Measurements from ENCODE around the gene ANKS1B.
"Not testable (repeated sequence)": the region's sequence is repeated elsewhere in the genome, so short reads cannot be mapped to it uniquely, and the experiment has no call there.

ANKS1B gene

GRCh38 chr12:99765469-99766114 is 219.1 kb downstream of the ANKS1B start:
- no peak for DNase-seq (ENCODE audit: low read depth in 1 of 2, low spot score in 1 of 2)

- DNase-seq (ENCODE audit: low read depth in 1 of 2, low spot score in 1 of 2), result no peak
These were observed 225.3 kb downstream of the ANKS1B start for GRCh38 chr12:99759444-99759843.

- no peak for DNase-seq (ENCODE audit: low read depth in 1 of 2, low spot score in 1 of 2)
These were observed 225.7 kb downstream of the ANKS1B start for GRCh38 chr12:99758997-99759396.

- no peak for DNase-seq (ENCODE audit: low read depth in 1 of 2, low spot score in 1 of 2)
These were observed 232.0 kb downstream of the ANKS1B start for GRCh38 chr12:99752740-99753139.

GRCh38 chr12:99746538-99746937 is 238.2 kb downstream of the ANKS1B start:
- DNase-seq (ENCODE audit: low read depth in 1 of 2, low spot score in 1 of 2), result no peak

GRCh38 chr12:99745895-99746294 is 238.8 kb downstream of the ANKS1B start:
- DNase-seq (ENCODE audit: low read depth in 1 of 2, low spot score in 1 of 2), result no peak

- no peak for DNase-seq (ENCODE audit: low read depth in 1 of 2, low spot score in 1 of 2)
These were observed 239.6 kb downstream of the ANKS1B start for GRCh38 chr12:99745121-99745520.

- no peak for DNase-seq (ENCODE audit: low read depth in 1 of 2, low spot score in 1 of 2)
These were observed 247.9 kb downstream of the ANKS1B start for GRCh38 chr12:99736760-99737269.

GRCh38 chr12:99732131-99732530 is 252.6 kb downstream of the ANKS1B start:
- DNase-seq (ENCODE audit: low read depth in 1 of 2, low spot score in 1 of 2), result no peak

GRCh38 chr12:99722690-99723486 is 261.8 kb downstream of the ANKS1B start:
- DNase-seq (ENCODE audit: low read depth in 1 of 2, low spot score in 1 of 2), result no peak

- DNase-seq (ENCODE audit: low read depth in 1 of 2, low spot score in 1 of 2), result no peak
These were observed 262.9 kb downstream of the ANKS1B start for GRCh38 chr12:99721715-99722275.

- not testable (repeated sequence) for DNase-seq (ENCODE audit: low read depth in 1 of 2, low spot score in 1 of 2)
These were observed 264.7 kb downstream of the ANKS1B start for GRCh38 chr12:99720083-99720465.

- DNase-seq (ENCODE audit: low read depth in 1 of 2, low spot score in 1 of 2), result not testable (repeated sequence)
These were observed 265.2 kb downstream of the ANKS1B start for GRCh38 chr12:99719411-99720082.

GRCh38 chr12:99715841-99716510 is 268.8 kb downstream of the ANKS1B start:
- DNase-seq (ENCODE audit: low read depth in 1 of 2, low spot score in 1 of 2), result not testable (repeated sequence)

GRCh38 chr12:99714921-99715320 is 269.8 kb downstream of the ANKS1B start:
- DNase-seq (ENCODE audit: low read depth in 1 of 2, low spot score in 1 of 2), result not testable (repeated sequence)

- no peak for DNase-seq (ENCODE audit: low read depth in 1 of 2, low spot score in 1 of 2)
These were observed 270.7 kb downstream of the ANKS1B start for GRCh38 chr12:99713946-99714520.

GRCh38 chr12:99712281-99712680 is 272.5 kb downstream of the ANKS1B start:
- no peak for DNase-seq (ENCODE audit: low read depth in 1 of 2, low spot score in 1 of 2)

GRCh38 chr12:99711246-99711645 is 273.5 kb downstream of the ANKS1B start:
- no peak for DNase-seq (ENCODE audit: low read depth in 1 of 2, low spot score in 1 of 2)

GRCh38 chr12:99709619-99710018 is 275.1 kb downstream of the ANKS1B start:
- no peak for DNase-seq (ENCODE audit: low read depth in 1 of 2, low spot score in 1 of 2)

GRCh38 chr12:99709116-99709515 is 275.6 kb downstream of the ANKS1B start:
- DNase-seq (ENCODE audit: low read depth in 1 of 2, low spot score in 1 of 2), result no peak

- DNase-seq (ENCODE audit: low read depth in 1 of 2, low spot score in 1 of 2), result no peak
These were observed 276.9 kb downstream of the ANKS1B start for GRCh38 chr12:99707883-99708282.
